Breast epithelium (tissue), 3 donors: ENCODE results near the gene RHOT1.

Experiments used
- POLR2A ChIP-seq: fragments of 450-650 bp; IDR thresholded peaks from one replicate; pipeline ENCODE4 v1.6.1; 2016; ENCODE audit warnings: antibody characterized with exemption, mild to moderate bottlenecking, moderate library complexity
- TF ChIP-seq, protein P1 (sequence below), 3 donors: fragments of 450-650 bp; IDR thresholded peaks; one replicate each; pipeline ENCODE4 v1.5.1; 2016 to 2017; ENCODE audit warnings: antibody characterized with exemption in 3 of 3, mild to moderate bottlenecking in 3 of 3, moderate library complexity in 3 of 3

DNA sequence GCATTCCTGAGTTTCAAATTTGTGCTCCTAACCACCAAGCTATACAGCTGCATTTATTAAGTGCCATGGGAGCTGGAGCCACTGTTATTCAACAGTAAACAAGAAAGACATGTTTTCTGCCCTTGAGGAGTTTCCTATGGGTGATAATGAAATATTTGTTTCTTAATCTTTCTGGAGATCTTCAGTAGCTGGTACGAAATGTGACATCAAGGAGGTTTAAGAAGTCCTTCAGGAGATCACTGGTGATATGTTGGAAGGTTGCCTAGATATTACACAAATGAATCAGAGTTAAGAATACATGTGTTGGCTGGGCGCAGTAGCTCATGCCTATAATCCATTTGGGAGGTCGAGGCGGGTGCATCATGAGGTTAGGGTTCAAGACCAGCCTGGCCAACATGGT lies 14.9 kb downstream of the RHOT1 start:
- TF ChIP-seq, protein P1, sequence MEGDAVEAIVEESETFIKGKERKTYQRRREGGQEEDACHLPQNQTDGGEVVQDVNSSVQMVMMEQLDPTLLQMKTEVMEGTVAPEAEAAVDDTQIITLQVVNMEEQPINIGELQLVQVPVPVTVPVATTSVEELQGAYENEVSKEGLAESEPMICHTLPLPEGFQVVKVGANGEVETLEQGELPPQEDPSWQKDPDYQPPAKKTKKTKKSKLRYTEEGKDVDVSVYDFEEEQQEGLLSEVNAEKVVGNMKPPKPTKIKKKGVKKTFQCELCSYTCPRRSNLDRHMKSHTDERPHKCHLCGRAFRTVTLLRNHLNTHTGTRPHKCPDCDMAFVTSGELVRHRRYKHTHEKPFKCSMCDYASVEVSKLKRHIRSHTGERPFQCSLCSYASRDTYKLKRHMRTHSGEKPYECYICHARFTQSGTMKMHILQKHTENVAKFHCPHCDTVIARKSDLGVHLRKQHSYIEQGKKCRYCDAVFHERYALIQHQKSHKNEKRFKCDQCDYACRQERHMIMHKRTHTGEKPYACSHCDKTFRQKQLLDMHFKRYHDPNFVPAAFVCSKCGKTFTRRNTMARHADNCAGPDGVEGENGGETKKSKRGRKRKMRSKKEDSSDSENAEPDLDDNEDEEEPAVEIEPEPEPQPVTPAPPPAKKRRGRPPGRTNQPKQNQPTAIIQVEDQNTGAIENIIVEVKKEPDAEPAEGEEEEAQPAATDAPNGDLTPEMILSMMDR (IDR thresholded peaks at IDR 0.05), result no peak
- no peak for TF ChIP-seq POLR2A
